Measurements from ENCODE around the gene TRPV2.

The TRPV2 gene

GRCh38 chr17:16407911-16408588 lies 7.3 kb upstream of the TRPV2 start:
- H3K4me3 ChIP-seq (ENCODE audit: extremely low read depth, insufficient read depth, low read length, poor library complexity, severe bottlenecking): no peak overlapping the region
- no peaks in the 10 kb centered on the region for H3K36me3 ChIP-seq (ENCODE audit: control insufficient read depth, insufficient read depth, low read length)
- H3K4me1 ChIP-seq (ENCODE audit: control insufficient read depth, insufficient read depth, low read length, poor library complexity, severe bottlenecking): peaks cover 3% of the 10 kb centered on the region
- 76% methylated on average over 10 to 13 of the region's 14 CpGs for WGBS, 2 experiments (ENCODE audit: insufficient coverage in 2 of 2)
- no peaks in the 10 kb centered on the region for H3K9me3 ChIP-seq (ENCODE audit: control insufficient read depth, low read length)
- H3K27ac ChIP-seq (ENCODE audit: low read depth, low read length, severe bottlenecking): peak overlapping the region; percentile 11

- H3K4me1 ChIP-seq (ENCODE audit: control insufficient read depth, insufficient read depth, low read length, poor library complexity, severe bottlenecking): peaks cover 55% of the 10 kb centered on the region
- no peak overlapping the region for H3K27ac ChIP-seq (ENCODE audit: low read depth, low read length, severe bottlenecking)
- WGBS, 2 experiments (ENCODE audit: insufficient coverage in 2 of 2): 89 to 100% methylated on average over 4 to 6 of the region's 7 CpGs
- H3K4me3 ChIP-seq (ENCODE audit: extremely low read depth, insufficient read depth, low read length, poor library complexity, severe bottlenecking): no peak overlapping the region
- no peaks in the 10 kb centered on the region for H3K9me3 ChIP-seq (ENCODE audit: control insufficient read depth, low read length)
- H3K36me3 ChIP-seq (ENCODE audit: control insufficient read depth, insufficient read depth, low read length): peaks cover under 1% of the 10 kb centered on the region
Observed at GRCh38 chr17:16417399-16417798, 2.0 kb downstream of the TRPV2 start.

- WGBS, 2 experiments (ENCODE audit: insufficient coverage in 2 of 2): 86 to 87% methylated on average over 5 to 6 of the region's 7 CpGs
- Histone ChIP-seq H3K36me3 (ENCODE audit: control insufficient read depth, insufficient read depth, low read length) (peaks cover 6% of the 10 kb centered on the region), H3K4me3 (ENCODE audit: extremely low read depth, insufficient read depth, low read length, poor library complexity, severe bottlenecking) (no peak overlapping the region), H3K9me3 (ENCODE audit: control insufficient read depth, low read length) (no peaks in the 10 kb centered on the region), H3K27ac (ENCODE audit: low read depth, low read length, severe bottlenecking) (peak overlapping the region; percentile 89), H3K4me1 (ENCODE audit: control insufficient read depth, insufficient read depth, low read length, poor library complexity, severe bottlenecking) (peaks cover 55% of the 10 kb centered on the region)
Observed at GRCh38 chr17:16417896-16418684, 2.7 kb downstream of the TRPV2 start.

GRCh38 chr17:16418685-16419068 lies 3.3 kb downstream of the TRPV2 start:
- Histone ChIP-seq H3K36me3 (ENCODE audit: control insufficient read depth, insufficient read depth, low read length) (peaks cover 12% of the 10 kb centered on the region), H3K4me1 (ENCODE audit: control insufficient read depth, insufficient read depth, low read length, poor library complexity, severe bottlenecking) (peaks cover 55% of the 10 kb centered on the region), H3K27ac (ENCODE audit: low read depth, low read length, severe bottlenecking) (peak overlapping the region; percentile 89), H3K9me3 (ENCODE audit: control insufficient read depth, low read length) (no peaks in the 10 kb centered on the region), H3K4me3 (ENCODE audit: extremely low read depth, insufficient read depth, low read length, poor library complexity, severe bottlenecking) (no peak overlapping the region)
- 100% methylated on average over 1 of the region's 2 CpGs for WGBS, 2 experiments (ENCODE audit: insufficient coverage in 2 of 2)

GRCh38 chr17:16419074-16419928 lies 3.9 kb downstream of the TRPV2 start:
- H3K36me3 ChIP-seq (ENCODE audit: control insufficient read depth, insufficient read depth, low read length): peaks cover 13% of the 10 kb centered on the region
- 79 to 83% methylated on average over 4 to 5 of the region's 8 CpGs for WGBS, 2 experiments (ENCODE audit: insufficient coverage in 2 of 2)
- H3K4me3 ChIP-seq (ENCODE audit: extremely low read depth, insufficient read depth, low read length, poor library complexity, severe bottlenecking): no peak overlapping the region
- no peaks in the 10 kb centered on the region for H3K9me3 ChIP-seq (ENCODE audit: control insufficient read depth, low read length)
- H3K27ac ChIP-seq (ENCODE audit: low read depth, low read length, severe bottlenecking): peak overlapping the region; percentile 89
- H3K4me1 ChIP-seq (ENCODE audit: control insufficient read depth, insufficient read depth, low read length, poor library complexity, severe bottlenecking): peaks cover 55% of the 10 kb centered on the region

- Histone ChIP-seq H3K4me1 (ENCODE audit: control insufficient read depth, insufficient read depth, low read length, poor library complexity, severe bottlenecking) (peaks cover 54% of the 10 kb centered on the region), H3K9me3 (ENCODE audit: control insufficient read depth, low read length) (no peaks in the 10 kb centered on the region), H3K4me3 (ENCODE audit: extremely low read depth, insufficient read depth, low read length, poor library complexity, severe bottlenecking) (no peak overlapping the region), H3K36me3 (ENCODE audit: control insufficient read depth, insufficient read depth, low read length) (peaks cover 13% of the 10 kb centered on the region), H3K27ac (ENCODE audit: low read depth, low read length, severe bottlenecking) (peak overlapping the region; percentile 89)
- 97 to 100% methylated on average over 9 of the region's 10 CpGs for WGBS, 2 experiments (ENCODE audit: insufficient coverage in 2 of 2)
Observed at GRCh38 chr17:16419929-16420271, 4.5 kb downstream of the TRPV2 start.

GRCh38 chr17:16422416-16422815 lies 7.0 kb downstream of the TRPV2 start:
- Histone ChIP-seq H3K27ac (ENCODE audit: low read depth, low read length, severe bottlenecking) (no peak overlapping the region), H3K36me3 (ENCODE audit: control insufficient read depth, insufficient read depth, low read length) (peaks cover 19% of the 10 kb centered on the region), H3K9me3 (ENCODE audit: control insufficient read depth, low read length) (no peaks in the 10 kb centered on the region), H3K4me1 (ENCODE audit: control insufficient read depth, insufficient read depth, low read length, poor library complexity, severe bottlenecking) (peaks cover 40% of the 10 kb centered on the region), H3K4me3 (ENCODE audit: extremely low read depth, insufficient read depth, low read length, poor library complexity, severe bottlenecking) (no peak overlapping the region)
- 93 to 97% methylated on average over 4 to 7 of the region's 7 CpGs for whole genome bisulfite sequencing, 2 experiments (ENCODE audit: insufficient coverage in 2 of 2)

GRCh38 chr17:16423226-16423872 lies 8.0 kb downstream of the TRPV2 start:
- Histone ChIP-seq H3K4me3 (ENCODE audit: extremely low read depth, insufficient read depth, low read length, poor library complexity, severe bottlenecking) (no peak overlapping the region), H3K27ac (ENCODE audit: low read depth, low read length, severe bottlenecking) (no peak overlapping the region), H3K36me3 (ENCODE audit: control insufficient read depth, insufficient read depth, low read length) (peaks cover 20% of the 10 kb centered on the region), H3K9me3 (ENCODE audit: control insufficient read depth, low read length) (no peaks in the 10 kb centered on the region), H3K4me1 (ENCODE audit: control insufficient read depth, insufficient read depth, low read length, poor library complexity, severe bottlenecking) (peaks cover 31% of the 10 kb centered on the region)
- WGBS, 2 experiments (ENCODE audit: insufficient coverage in 2 of 2): 93 to 99% methylated on average over 9 of the region's 10 CpGs

- Histone ChIP-seq H3K4me3 (ENCODE audit: extremely low read depth, insufficient read depth, low read length, poor library complexity, severe bottlenecking) (no peak overlapping the region), H3K9me3 (ENCODE audit: control insufficient read depth, low read length) (no peaks in the 10 kb centered on the region), H3K4me1 (ENCODE audit: control insufficient read depth, insufficient read depth, low read length, poor library complexity, severe bottlenecking) (peaks cover 14% of the 10 kb centered on the region), H3K36me3 (ENCODE audit: control insufficient read depth, insufficient read depth, low read length) (peaks cover 22% of the 10 kb centered on the region), H3K27ac (ENCODE audit: low read depth, low read length, severe bottlenecking) (peak overlapping the region; percentile 23)
- 73 to 86% methylated on average over 1 to 6 of the region's 6 CpGs for WGBS, 2 experiments (ENCODE audit: insufficient coverage in 2 of 2)
Observed at GRCh38 chr17:16425202-16425601, 9.8 kb downstream of the TRPV2 start.

Data from mesodermal cell (in vitro differentiated cells).